H1 (cell line): ENCODE measurements around the gene DIPK1B. TPM values are rescaled to one million over a fixed set of nuclear protein-coding genes. Genes with fewer than 3 reads are reported as not detected.

Experiments used
- ASH2L ChIP-seq: fragments of 200-600, 300-600 bp; sonication (generic); IDR thresholded peaks from one replicate; pipeline ENCODE4 v1.7.1; 2017; ENCODE audit warnings: low read length
- CBX5 ChIP-seq: fragments of 300-800, 300-1000 bp; sonication (generic); IDR thresholded peaks from 2 replicates; pipeline ENCODE4 v1.7.1; 2016; ENCODE audit warnings: antibody characterized with exemption, low read length, low read depth
- TAF1 ChIP-seq: IDR thresholded peaks from 2 replicates; pipeline ENCODE4 v1.6.1; 2011; ENCODE audit warnings: mild to moderate bottlenecking, low read depth, low read length
- polyA plus RNA-seq, 7 experiments: library from polyadenylated mRNA; depleted of rRNA in 3 of 7; stranded (reverse) in 5 of 7; unstranded in 2 of 7; fragments of >200 nt in 5 of 7; fragments of 200-250 nt in 2 of 7; gene quantifications; 1 replicate in 5 of 7; 2 replicates in 1 of 7; 4 replicates in 1 of 7; pipeline versions ENCODE4 v1.2.1 to v1.2.3, GENCODE V29; 2011 to 2013; ENCODE audit warnings: missing spikeins in 2 of 7, mixed read lengths in 2 of 7
- total RNA-seq: library from RNA; stranded (reverse); fragmentation: NEBNext Ultra II Directional; extraction: Animal tissue kit (Norgen Biotek cat#: 25700); gene quantifications from 2 replicates; pipeline ENCODE4 v1.2.1, GENCODE V29; 2021

The DIPK1B gene
- total and polyA plus RNA-seq, 2 of the 8 experiments (the other 6 are each of a cell fraction or from before 2014, with no cell fraction given) = 32.3 to 64.8 TPM

- TF ChIP-seq TAF1 = no peak
- no peak for TF ChIP-seq CBX5
- no peak for TF ChIP-seq ASH2L
These were observed 16.9 kb upstream of the DIPK1B start (continued) for GRCh38 chr9:136695435-136695895.
